ENCODE data around the gene ZGPAT.

Gene ZGPAT

DNA sequence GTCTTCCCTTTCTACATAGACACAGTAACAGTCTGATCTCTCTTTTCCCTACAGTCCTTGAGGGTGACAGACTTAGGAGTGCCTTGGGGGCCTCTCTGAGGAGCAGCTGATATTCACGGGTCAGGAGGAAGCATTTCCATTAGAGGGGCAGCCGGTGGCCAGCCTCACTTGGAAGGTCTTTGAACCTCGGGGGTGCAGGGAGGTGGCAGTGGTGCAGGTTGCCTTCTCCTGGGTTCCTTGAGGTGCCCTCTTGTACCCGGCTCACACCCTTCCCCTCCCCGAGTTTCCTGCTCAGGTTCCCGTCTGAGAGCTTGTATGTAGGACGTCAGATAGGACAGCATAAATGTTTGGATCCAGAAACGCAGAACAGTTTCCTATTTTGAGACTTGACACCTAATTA, 47.2 kb upstream of the ZGPAT start:
- H3K36me3 ChIP-seq (ENCODE audit: control insufficient read depth, low read length) = peaks cover 37% of the 10 kb centered on the region
- H3K27ac ChIP-seq (ENCODE audit: low read depth, low read length) = no peak overlapping the region
- TF ChIP-seq EZH2phosphoT487 (IDR thresholded peaks at IDR 0.05; ENCODE audit: borderline replicate concordance, low read length) = no peak
- no peak for TF ChIP-seq CTCF (IDR thresholded peaks at IDR 0.05; ENCODE audit: low read depth, low read length, poor library complexity, severe bottlenecking)
- peaks cover 23% of the 10 kb centered on the region for H3K79me2 ChIP-seq (ENCODE audit: control insufficient read depth, low read length)
- H3K9me2 ChIP-seq (replicated peaks; ENCODE audit: control insufficient read depth, low read length) = no peaks in the 10 kb centered on the region
- no peaks in the 10 kb centered on the region for H3F3A ChIP-seq (ENCODE audit: control insufficient read depth, insufficient read depth)
- peaks cover 8% of the 10 kb centered on the region; the same call in 1 of the 2 replicates for H4K20me1 ChIP-seq (ENCODE audit: control insufficient read depth, insufficient read depth, low read depth, low read length)
- H3K4me2 ChIP-seq (ENCODE audit: low read length) = no peak overlapping the region
- no peaks in the 10 kb centered on the region for H3K9me3 ChIP-seq (ENCODE audit: control insufficient read depth, insufficient read depth, low read length)
- H3K4me1 ChIP-seq (ENCODE audit: control insufficient read depth, low read length) = peaks cover 17% of the 10 kb centered on the region
- no peak overlapping the region for H3K4me3 ChIP-seq (ENCODE audit: low read length)
- H3K27me3 ChIP-seq (ENCODE audit: control insufficient read depth, low read length) = no peaks in the 10 kb centered on the region

- peaks cover 17% of the 10 kb centered on the region for H3K4me1 ChIP-seq (ENCODE audit: control insufficient read depth, low read length)
- H3K79me2 ChIP-seq (ENCODE audit: control insufficient read depth, low read length) = peaks cover 23% of the 10 kb centered on the region
- H3K27ac ChIP-seq (ENCODE audit: low read depth, low read length) = no peak overlapping the region
- H3K4me2 ChIP-seq (ENCODE audit: low read length) = no peak overlapping the region
- no peaks in the 10 kb centered on the region for H3K9me3 ChIP-seq (ENCODE audit: control insufficient read depth, insufficient read depth, low read length)
- H3K36me3 ChIP-seq (ENCODE audit: control insufficient read depth, low read length) = peaks cover 42% of the 10 kb centered on the region
- TF ChIP-seq EZH2phosphoT487 (IDR thresholded peaks at IDR 0.05; ENCODE audit: borderline replicate concordance, low read length) = no peak
- no peak for TF ChIP-seq CTCF (IDR thresholded peaks at IDR 0.05; ENCODE audit: low read depth, low read length, poor library complexity, severe bottlenecking)
- peaks cover 8% of the 10 kb centered on the region; the same call in 1 of the 2 replicates for H4K20me1 ChIP-seq (ENCODE audit: control insufficient read depth, insufficient read depth, low read depth, low read length)
- no peaks in the 10 kb centered on the region for H3F3A ChIP-seq (ENCODE audit: control insufficient read depth, insufficient read depth)
- H3K27me3 ChIP-seq (ENCODE audit: control insufficient read depth, low read length) = no peaks in the 10 kb centered on the region
- H3K9me2 ChIP-seq (replicated peaks; ENCODE audit: control insufficient read depth, low read length) = no peaks in the 10 kb centered on the region
- no peak overlapping the region for H3K4me3 ChIP-seq (ENCODE audit: low read length)
These were observed 46.7 kb upstream of the ZGPAT start for GRCh38 chr20:63661108-63661507.

GRCh38 chr20:63661959-63662812, 45.7 kb upstream of the ZGPAT start:
- Histone ChIP-seq H4K20me1 (ENCODE audit: control insufficient read depth, insufficient read depth, low read depth, low read length) (peaks cover 8% of the 10 kb centered on the region; the same call in 1 of the 2 replicates), H3K9me2 (replicated peaks; ENCODE audit: control insufficient read depth, low read length) (no peaks in the 10 kb centered on the region), H3K4me1 (ENCODE audit: control insufficient read depth, low read length) (peaks cover 15% of the 10 kb centered on the region), H3K36me3 (ENCODE audit: control insufficient read depth, low read length) (peaks cover 44% of the 10 kb centered on the region), H3K27ac (ENCODE audit: low read depth, low read length) (no peak overlapping the region), H3K4me3 (ENCODE audit: low read length) (no peak overlapping the region), H3K79me2 (ENCODE audit: control insufficient read depth, low read length) (peaks cover 23% of the 10 kb centered on the region), H3F3A (ENCODE audit: control insufficient read depth, insufficient read depth) (no peaks in the 10 kb centered on the region), H3K4me2 (ENCODE audit: low read length) (no peak overlapping the region), H3K9me3 (ENCODE audit: control insufficient read depth, insufficient read depth, low read length) (no peaks in the 10 kb centered on the region), H3K27me3 (ENCODE audit: control insufficient read depth, low read length) (no peaks in the 10 kb centered on the region)
- TF ChIP-seq EZH2phosphoT487 (IDR thresholded peaks at IDR 0.05; ENCODE audit: borderline replicate concordance, low read length) (no peak), CTCF (IDR thresholded peaks at IDR 0.05; ENCODE audit: low read depth, low read length, poor library complexity, severe bottlenecking) (no peak)

All from DOHH2 (cell line).